ENCODE measurements around the gene GRAMD1B.

Gene GRAMD1B

DNA sequence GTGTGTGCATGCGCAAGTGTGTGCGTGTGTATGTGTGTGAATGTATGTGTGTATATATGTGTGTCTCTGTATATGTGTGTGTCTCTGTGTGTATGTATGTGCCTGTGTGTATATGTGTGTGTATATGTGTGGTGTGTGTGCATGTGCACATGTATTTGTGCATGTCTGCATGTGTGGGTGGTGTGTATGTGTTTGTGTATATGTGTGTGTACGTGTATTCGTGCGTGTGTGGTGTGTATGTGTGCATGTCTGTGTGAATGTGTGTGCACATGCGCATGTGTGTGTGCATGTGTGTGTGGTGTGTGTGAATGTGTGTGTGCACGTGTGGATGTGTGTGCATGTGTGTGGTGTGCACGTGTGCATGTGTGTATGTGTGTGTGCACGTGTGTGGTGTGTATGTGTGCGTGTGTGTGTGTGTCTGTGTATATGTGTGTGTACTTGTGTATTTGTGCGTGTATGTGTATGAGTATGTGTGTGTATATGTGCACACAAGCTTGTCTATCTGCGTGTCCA is 153.0 kb downstream of the GRAMD1B start:
- H3K4me1 Mint-ChIP-seq = peaks cover 2 to 12% of the 10 kb centered on the region in 2 donors
- no peak for DNase-seq
- ATAC-seq (replicated peaks) = no peak
- no peak overlapping the region for H3K4me3 Mint-ChIP-seq
- no peak overlapping the region for H3K27ac Mint-ChIP-seq
- no peaks in the 10 kb centered on the region for H3K9me3 Mint-ChIP-seq
- no peaks in the 10 kb centered on the region for H3K36me3 Mint-ChIP-seq
- peaks cover 0 to 12% of the 10 kb centered on the region in 2 donors for H3K27me3 Mint-ChIP-seq

DNA sequence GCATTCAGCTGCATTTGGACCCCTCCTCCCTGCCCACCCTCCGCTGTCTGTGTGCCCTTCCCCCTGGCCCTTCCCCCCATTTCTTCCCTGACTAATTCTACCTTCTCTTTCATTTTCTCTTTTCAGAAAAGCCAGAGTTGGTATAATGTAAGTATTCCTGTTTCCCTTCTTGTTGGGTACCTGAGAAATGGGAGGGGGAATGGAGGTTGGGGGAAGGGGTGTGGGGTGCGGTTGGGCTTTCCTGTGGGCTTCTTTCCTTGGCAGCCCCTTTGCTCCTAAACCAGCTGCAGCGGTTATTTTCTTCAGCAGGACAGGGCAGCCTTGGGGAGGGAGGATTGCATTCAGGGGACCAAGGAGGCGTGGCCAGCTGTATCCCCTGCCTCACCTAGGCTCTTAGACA is 154.1 kb downstream of the GRAMD1B start:
- ATAC-seq (replicated peaks) = no peak
- peaks cover 2 to 12% of the 10 kb centered on the region in 2 donors for H3K4me1 Mint-ChIP-seq
- no peaks in the 10 kb centered on the region for H3K36me3 Mint-ChIP-seq

DNA sequence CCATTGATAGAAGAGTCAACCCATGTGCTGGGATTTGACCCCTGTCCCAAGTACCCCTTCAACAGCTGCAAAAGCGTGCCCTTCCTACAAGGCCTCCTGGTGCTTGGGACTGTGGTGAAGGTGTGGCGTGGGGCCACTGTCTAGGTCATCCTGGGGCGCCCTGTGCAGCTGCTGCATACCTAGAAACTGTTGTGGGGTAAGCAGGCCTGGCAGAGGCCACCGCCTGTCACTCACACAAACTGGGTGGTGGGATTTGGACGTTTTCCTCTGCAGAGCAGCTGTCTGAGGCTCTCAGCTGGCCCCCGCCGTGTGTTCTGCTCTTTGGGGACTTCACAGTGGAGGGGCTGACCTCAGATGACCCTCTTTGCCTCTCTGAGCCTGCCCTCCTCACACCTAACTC is 154.7 kb downstream of the GRAMD1B start:
- ATAC-seq (replicated peaks) (no peak), DNase-seq (no peak)
- H3K36me3 Mint-ChIP-seq = no peaks in the 10 kb centered on the region
- H3K9me3 Mint-ChIP-seq = no peaks in the 10 kb centered on the region
- peaks cover 0 to 12% of the 10 kb centered on the region in 2 donors for H3K27me3 Mint-ChIP-seq
- H3K27ac Mint-ChIP-seq = no peak overlapping the region
- peaks cover 2 to 12% of the 10 kb centered on the region in 2 donors for H3K4me1 Mint-ChIP-seq
- no peak overlapping the region for H3K4me3 Mint-ChIP-seq

More for the DNA sequence above, 154.1 kb downstream of the GRAMD1B start:
- H3K4me3 Mint-ChIP-seq = no peak overlapping the region
- no peak overlapping the region for H3K27ac Mint-ChIP-seq
- no peak for DNase-seq
- peaks cover 0 to 12% of the 10 kb centered on the region in 2 donors for H3K27me3 Mint-ChIP-seq
- H3K9me3 Mint-ChIP-seq = no peaks in the 10 kb centered on the region

DNA sequence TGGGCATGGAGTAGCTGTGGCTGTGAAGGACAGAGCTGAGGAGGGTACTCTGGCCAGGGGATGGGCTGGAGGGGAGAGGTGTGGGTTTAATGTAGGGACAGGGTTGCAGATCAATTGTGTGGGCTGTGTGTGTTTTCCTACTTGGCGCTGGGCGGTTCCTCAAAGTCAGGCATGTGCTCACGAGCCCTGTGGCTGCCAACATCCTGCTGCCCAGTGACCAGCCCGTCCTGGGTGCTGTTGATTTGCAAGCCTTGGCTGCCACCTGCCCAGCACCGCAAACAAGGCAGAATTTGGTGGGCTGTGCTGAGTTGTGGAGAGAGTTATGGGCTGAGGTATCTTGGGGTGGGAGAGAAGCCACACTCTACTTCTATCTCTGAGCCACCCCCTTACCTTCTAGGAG is 155.1 kb downstream of the GRAMD1B start:
- H3K4me3 Mint-ChIP-seq = no peak overlapping the region
- no peaks in the 10 kb centered on the region for H3K9me3 Mint-ChIP-seq
- no peaks in the 10 kb centered on the region for H3K36me3 Mint-ChIP-seq
- H3K27me3 Mint-ChIP-seq = peaks cover 0 to 12% of the 10 kb centered on the region in 2 donors
- ATAC-seq (replicated peaks) (no peak), DNase-seq (no peak)
- H3K4me1 Mint-ChIP-seq = peaks cover 2 to 12% of the 10 kb centered on the region in 2 donors
- no peak overlapping the region for H3K27ac Mint-ChIP-seq

DNA sequence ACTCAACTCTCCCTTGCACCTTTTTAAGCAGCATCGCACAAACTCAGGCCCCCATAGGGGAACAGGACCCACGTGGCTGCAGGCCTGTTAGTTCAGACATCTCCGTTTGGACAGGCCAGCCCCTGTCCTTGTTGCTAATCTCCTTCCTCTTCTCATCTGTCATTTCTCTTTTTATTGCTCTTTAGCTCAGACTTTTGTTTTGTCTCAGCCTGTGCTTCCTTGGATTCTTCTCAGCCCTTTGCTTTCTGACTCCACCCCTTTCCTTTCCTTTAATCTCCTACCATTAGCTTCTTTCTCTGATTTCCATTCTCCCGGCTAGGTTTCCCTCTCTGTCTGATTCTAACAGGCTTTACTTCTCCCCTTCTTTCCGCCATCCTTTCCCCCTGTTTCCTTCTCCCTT is 155.6 kb downstream of the GRAMD1B start:
- H3K4me3 Mint-ChIP-seq = no peak overlapping the region
- no peaks in the 10 kb centered on the region for H3K36me3 Mint-ChIP-seq
- H3K27ac Mint-ChIP-seq = no peak overlapping the region
- no peak for ATAC-seq (replicated peaks)
- peaks cover 0 to 7% of the 10 kb centered on the region in 2 donors for H3K27me3 Mint-ChIP-seq
- peaks cover 0 to 7% of the 10 kb centered on the region in 2 donors for H3K4me1 Mint-ChIP-seq
- DNase-seq = no peak
- no peaks in the 10 kb centered on the region for H3K9me3 Mint-ChIP-seq

DNA sequence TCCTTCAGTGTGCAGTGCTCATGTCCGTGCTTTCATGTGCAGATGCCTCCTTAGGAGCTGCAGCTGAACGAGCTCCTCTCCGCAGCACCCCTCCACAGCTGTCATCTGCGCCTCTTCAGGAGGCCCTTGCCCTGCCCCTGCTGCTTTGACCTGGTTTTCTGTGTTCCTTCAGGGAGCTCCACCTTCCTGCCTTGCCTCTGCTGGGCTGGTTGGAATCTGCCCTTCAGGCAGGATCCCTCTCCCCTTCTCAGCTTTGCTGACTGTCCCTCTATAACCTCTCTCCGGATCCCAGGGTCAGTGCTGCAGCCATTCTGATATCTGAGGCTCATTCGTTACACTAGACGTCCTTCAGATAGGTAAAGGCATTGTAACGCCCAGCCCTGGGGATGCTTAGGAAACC is 156.5 kb downstream of the GRAMD1B start:
- Mint-ChIP-seq H3K9me3 (no peaks in the 10 kb centered on the region), H3K4me3 (no peak overlapping the region), H3K27me3 (no peaks in the 10 kb centered on the region), H3K4me1 (no peaks in the 10 kb centered on the region), H3K36me3 (no peaks in the 10 kb centered on the region), H3K27ac (peak overlapping the region; percentile 53)
- ATAC-seq (replicated peaks) = no peak
- DNase-seq = no peak

DNA sequence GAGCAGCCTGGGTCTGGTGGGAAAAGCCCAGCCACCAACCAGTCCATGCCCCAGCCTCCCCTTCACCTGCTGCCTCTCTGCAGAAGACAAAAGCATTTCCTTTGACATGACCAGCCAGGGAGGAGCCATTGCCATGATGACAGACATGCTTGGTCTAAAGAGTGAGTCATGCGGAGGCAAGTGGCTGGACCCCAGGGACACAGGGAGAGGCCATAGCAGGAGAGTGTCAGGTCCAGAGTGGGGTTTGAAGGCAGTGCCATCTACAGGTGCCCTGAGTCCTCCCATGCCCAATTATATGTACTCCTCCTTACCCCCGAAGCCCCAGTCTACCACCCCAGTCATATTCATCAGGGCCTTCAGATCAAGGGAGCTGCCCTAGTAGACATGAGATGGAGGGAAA is 157.0 kb downstream of the GRAMD1B start:
- no peaks in the 10 kb centered on the region for H3K4me1 Mint-ChIP-seq
- H3K27me3 Mint-ChIP-seq = no peaks in the 10 kb centered on the region
- no peaks in the 10 kb centered on the region for H3K36me3 Mint-ChIP-seq
- H3K4me3 Mint-ChIP-seq = no peak overlapping the region
- H3K9me3 Mint-ChIP-seq = no peaks in the 10 kb centered on the region
- no peak for DNase-seq
- no peak overlapping the region for H3K27ac Mint-ChIP-seq
- ATAC-seq (replicated peaks) = no peak

DNA sequence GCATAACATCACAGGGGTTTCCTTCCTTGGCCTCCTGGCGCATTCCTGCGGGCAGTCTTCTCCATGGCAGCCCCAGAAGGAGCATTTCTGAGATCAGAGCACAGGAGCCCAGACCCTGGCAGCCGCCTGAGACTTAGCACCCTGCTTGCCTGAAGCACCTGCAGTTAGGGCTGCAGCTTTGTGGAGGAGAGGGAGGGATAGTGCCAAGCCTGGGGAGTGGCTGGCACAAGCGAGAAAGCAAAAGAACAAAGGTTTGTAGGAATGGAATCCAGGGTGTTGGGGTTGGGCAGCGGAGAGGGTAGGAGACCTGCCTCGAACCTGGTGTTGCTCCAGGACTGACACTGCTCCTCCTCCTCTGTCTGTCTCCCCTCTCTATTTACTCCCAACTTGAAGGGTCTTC is 157.5 kb downstream of the GRAMD1B start:
- Mint-ChIP-seq H3K4me3 (no peak overlapping the region), H3K27me3 (no peaks in the 10 kb centered on the region), H3K9me3 (no peaks in the 10 kb centered on the region), H3K4me1 (no peaks in the 10 kb centered on the region), H3K36me3 (no peaks in the 10 kb centered on the region), H3K27ac (no peak overlapping the region)
- DNase-seq (no peak), ATAC-seq (replicated peaks) (no peak)

DNA sequence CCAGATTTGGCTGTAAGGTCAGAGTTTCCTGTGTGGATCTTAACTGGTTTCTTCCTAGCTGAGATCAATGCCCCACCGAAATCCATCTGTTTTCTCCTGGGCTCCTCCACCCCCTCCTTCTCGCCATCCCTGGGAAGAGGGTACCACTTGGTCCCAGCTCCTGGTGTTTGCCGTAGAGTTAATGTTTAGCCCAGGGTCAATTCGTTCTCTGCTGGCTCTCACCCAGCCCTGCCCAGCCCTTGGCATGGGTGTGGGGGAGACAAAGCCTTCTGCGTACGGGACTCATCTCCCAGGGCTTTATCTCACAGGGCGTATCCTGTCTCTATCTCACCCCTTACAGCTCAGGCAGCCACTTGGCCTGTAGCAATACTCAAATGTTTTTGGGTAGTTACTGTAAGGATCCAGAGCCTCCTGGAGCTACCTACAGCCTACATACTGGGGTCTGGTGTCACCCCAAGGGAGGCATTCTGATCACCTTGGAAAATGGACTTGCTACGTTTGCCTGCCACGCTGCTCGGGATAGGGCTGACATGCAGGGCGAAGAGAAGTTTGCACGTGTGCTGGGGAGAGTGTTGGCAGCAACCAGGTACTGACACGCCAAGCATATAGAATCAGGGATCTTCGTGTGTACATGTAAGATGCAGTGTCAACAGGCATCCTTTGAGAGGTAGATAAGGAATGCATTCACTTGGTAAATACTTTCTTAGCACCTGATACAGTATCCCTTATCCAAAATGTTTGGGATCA is 158.2 kb downstream of the GRAMD1B start:
- Mint-ChIP-seq H3K9me3 (no peaks in the 10 kb centered on the region), H3K4me1 (no peaks in the 10 kb centered on the region), H3K27me3 (no peaks in the 10 kb centered on the region), H3K27ac (no peak overlapping the region), H3K4me3 (no peak overlapping the region), H3K36me3 (no peaks in the 10 kb centered on the region)
- DNase-seq (no peak), ATAC-seq (replicated peaks) (no peak)

DNA sequence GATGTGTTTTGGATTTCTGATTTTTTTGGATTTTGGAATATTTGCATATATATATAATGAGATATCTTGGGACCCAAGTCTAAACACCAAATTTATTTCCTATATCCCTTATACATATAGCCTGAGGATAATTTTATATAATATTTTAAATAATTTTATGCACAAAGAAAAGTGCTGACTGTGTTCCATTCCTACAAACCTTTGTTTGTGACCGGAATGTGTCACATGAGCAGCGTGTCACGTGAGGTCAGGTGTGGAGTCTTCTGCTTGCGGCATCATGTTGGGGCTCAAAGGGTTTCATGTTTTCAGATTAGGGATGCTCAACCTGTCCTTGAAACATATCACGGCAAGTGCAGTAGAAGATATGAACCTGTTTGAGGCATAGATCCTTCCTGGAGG is 158.8 kb downstream of the GRAMD1B start:
- no peaks in the 10 kb centered on the region for H3K36me3 Mint-ChIP-seq
- no peaks in the 10 kb centered on the region for H3K9me3 Mint-ChIP-seq
- H3K4me3 Mint-ChIP-seq = no peak overlapping the region
- no peaks in the 10 kb centered on the region for H3K27me3 Mint-ChIP-seq
- DNase-seq = no peak
- no peak for ATAC-seq (replicated peaks)
- no peaks in the 10 kb centered on the region for H3K4me1 Mint-ChIP-seq
- H3K27ac Mint-ChIP-seq = no peak overlapping the region

DNA sequence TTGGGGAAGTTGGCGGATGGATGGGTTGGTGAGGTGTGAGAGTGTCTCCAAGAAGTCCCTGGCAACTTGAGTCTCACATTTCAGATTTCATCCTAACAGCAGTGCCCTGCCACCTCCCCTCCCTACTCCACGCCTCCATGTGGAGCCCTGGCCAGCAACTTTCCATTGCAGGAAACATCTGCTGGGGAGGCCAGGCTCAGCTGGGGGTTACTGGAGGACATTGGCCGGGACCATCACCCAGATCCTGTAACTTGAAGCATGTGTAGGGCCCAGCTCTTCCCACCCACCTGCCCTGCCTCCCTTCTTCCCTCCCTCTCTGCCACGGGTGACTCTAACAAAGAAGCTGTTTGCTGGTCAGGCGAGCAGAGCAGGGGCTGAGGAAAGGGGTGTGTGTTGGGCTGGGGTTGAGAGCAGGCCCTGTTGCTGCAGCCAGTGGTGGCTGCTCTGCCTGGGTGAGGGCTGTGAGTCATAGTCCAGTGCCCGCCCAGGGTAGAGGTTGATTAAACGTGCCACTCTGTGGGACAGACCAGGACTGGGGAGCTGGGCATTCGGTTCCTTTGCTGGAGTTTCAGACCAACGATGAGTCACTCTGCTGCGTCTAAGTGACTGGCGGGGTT is 160.3 kb downstream of the GRAMD1B start:
- Mint-ChIP-seq H3K4me1 (no peaks in the 10 kb centered on the region), H3K9me3 (no peaks in the 10 kb centered on the region), H3K27ac (no peak overlapping the region), H3K4me3 (no peak overlapping the region), H3K27me3 (no peaks in the 10 kb centered on the region), H3K36me3 (no peaks in the 10 kb centered on the region)
- no peak for ATAC-seq (replicated peaks)
- no peak for DNase-seq

DNA sequence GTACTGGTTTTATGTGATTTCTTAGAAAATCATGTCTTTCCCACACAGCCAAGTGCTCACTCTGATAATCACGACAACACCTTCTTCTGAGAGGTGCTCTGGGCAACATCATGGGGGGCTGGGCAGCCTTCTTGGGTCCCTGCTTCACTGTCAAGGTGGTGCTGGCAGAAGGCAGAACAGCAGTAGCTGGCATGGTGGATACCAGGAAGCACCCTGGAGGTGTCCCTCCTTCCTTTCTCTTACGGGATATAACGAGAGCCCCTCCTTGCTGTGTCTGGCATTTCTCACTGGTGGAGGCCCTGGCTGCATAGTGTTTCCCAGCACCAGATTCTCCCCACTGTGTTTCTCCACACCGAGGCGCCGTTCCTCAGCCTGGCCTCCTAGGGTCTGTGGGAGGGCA is 163.5 kb downstream of the GRAMD1B start:
- Mint-ChIP-seq H3K4me1 (no peaks in the 10 kb centered on the region), H3K36me3 (no peaks in the 10 kb centered on the region), H3K9me3 (no peaks in the 10 kb centered on the region), H3K4me3 (no peak overlapping the region), H3K27ac (no peak overlapping the region), H3K27me3 (no peaks in the 10 kb centered on the region)
- no peak for DNase-seq
- ATAC-seq (replicated peaks) = no peak

DNA sequence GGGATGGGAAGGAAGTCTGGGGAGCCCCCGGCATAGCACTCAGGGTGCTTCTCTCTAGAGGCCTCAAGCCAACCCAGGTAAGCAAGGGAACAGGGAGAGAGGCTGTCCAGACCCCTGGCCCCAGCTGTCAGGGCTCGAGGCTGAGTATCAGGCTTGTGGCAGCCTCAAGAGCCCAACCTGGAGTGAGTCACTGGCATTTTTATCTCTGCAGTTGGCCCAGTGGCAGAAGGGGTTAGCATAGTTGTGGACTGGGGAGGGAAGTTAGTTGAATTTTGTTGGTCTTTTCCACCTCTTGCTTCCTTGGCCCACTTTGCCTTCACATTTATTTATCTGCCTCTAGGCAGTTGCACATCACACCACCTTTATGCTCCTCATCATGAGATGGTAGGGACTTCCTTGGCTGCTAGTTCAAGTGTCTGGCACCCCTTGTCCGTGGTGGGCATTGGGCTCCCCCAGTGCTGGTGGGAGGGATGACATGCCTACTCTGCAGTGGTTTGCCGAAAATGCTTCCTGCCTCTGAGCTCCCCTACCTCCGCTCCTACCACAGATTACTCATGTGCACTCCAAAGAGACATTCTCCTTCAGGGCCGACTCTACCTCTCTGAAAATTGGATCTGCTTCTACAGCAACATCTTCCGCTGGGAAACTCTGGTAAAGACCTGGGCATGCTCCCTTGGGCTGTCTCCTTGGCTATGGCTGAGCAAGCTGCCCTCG is 164.3 kb downstream of the GRAMD1B start:
- no peaks in the 10 kb centered on the region for H3K36me3 Mint-ChIP-seq
- no peaks in the 10 kb centered on the region for H3K4me1 Mint-ChIP-seq
- no peak overlapping the region for H3K4me3 Mint-ChIP-seq
- no peak overlapping the region for H3K27ac Mint-ChIP-seq
- H3K27me3 Mint-ChIP-seq = no peaks in the 10 kb centered on the region
- ATAC-seq (replicated peaks) = no peak
- no peaks in the 10 kb centered on the region for H3K9me3 Mint-ChIP-seq
- no peak for DNase-seq

DNA sequence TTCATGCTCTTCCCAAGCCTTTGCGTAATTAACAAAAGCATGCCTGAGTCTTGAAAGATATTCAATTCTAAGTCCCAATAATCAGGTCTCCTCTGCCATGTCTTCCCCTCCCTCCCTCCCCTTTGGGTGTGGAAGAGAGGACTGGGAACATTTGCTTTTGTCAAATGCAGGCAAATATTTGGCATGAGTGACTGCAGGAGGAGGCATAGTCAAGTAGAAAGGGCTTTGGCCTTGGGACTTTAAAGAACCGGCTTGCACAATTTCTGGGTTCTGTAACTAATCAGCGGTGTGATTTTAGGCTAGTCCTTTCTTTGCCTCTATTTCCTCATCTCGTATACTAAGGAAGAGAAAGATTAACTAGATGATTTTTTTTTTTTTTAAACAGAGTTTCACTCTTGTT is 164.9 kb downstream of the GRAMD1B start:
- Mint-ChIP-seq H3K4me3 (no peak overlapping the region), H3K36me3 (no peaks in the 10 kb centered on the region), H3K4me1 (no peaks in the 10 kb centered on the region), H3K27me3 (no peaks in the 10 kb centered on the region), H3K9me3 (no peaks in the 10 kb centered on the region), H3K27ac (no peak overlapping the region)
- DNase-seq (no peak), ATAC-seq (replicated peaks) (no peak)

DNA sequence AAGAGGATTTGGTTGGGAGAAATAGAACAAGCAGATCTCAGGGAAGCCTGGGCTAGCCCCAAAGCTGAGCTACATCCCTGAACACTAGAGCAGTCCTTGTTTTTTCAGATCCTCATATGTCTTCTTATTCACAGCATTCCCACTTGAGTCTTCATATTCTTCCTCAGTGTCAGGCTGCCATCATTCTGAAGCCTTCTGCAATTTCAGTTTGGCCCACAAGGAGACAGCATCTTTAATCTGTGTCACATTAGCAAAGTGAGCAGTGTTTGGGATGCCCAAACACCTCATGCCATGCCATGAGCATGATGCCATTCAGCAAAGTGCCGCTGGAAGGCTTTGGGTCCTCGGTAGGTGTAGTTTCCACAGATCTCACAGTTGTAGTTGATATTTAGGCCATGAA is 167.8 kb downstream of the GRAMD1B start:
- H3K4me1 Mint-ChIP-seq = no peaks in the 10 kb centered on the region
- H3K4me3 Mint-ChIP-seq = no peak overlapping the region
- H3K27me3 Mint-ChIP-seq = no peaks in the 10 kb centered on the region
- H3K36me3 Mint-ChIP-seq = no peaks in the 10 kb centered on the region
- no peaks in the 10 kb centered on the region for H3K9me3 Mint-ChIP-seq
- no peak for ATAC-seq (replicated peaks)
- no peak overlapping the region for H3K27ac Mint-ChIP-seq
- no peak for DNase-seq
